GM19397 (cell line): ENCODE data around the gene CTSC.
"Not testable (repeated sequence)": the region's sequence is repeated elsewhere in the genome, so short reads cannot be mapped to it uniquely, and the experiment has no call there.

Experiments
- ATAC-seq: cut with Tn5 transposase; IDR thresholded peaks from one replicate; pipeline ENCODE4 v1.9.1; 2021; ENCODE audit warnings: mild to moderate bottlenecking, moderate library complexity; ENCODE audit not compliant: unreplicated experiment

Gene CTSC

GRCh38 chr11:88353386-88353785, 15.8 kb upstream of the CTSC start:
- ATAC-seq = no peak

GRCh38 chr11:88352139-88352538, 14.6 kb upstream of the CTSC start:
- ATAC-seq = no peak

GRCh38 chr11:88348870-88349269, 11.3 kb upstream of the CTSC start:
- no peak for ATAC-seq

- no peak for ATAC-seq
Observed at GRCh38 chr11:88345949-88346348, 8.4 kb upstream of the CTSC start.

GRCh38 chr11:88345408-88345807, 7.9 kb upstream of the CTSC start:
- no peak for ATAC-seq

- no peak for ATAC-seq
Observed at GRCh38 chr11:88344869-88345268, 7.3 kb upstream of the CTSC start.

GRCh38 chr11:88341522-88342251, 4.2 kb upstream of the CTSC start:
- no peak for ATAC-seq

GRCh38 chr11:88340366-88340935, 2.9 kb upstream of the CTSC start:
- no peak for ATAC-seq

- ATAC-seq = peak; percentile 43
Observed at GRCh38 chr11:88337987-88338668, 592 bp upstream of the CTSC start.

- no peak for ATAC-seq
Observed at GRCh38 chr11:88335284-88335683, 2.3 kb downstream of the CTSC start.

- no peak for ATAC-seq
Observed at GRCh38 chr11:88333862-88334261, 3.7 kb downstream of the CTSC start.

- ATAC-seq = no peak
Observed at GRCh38 chr11:88332851-88333250, 4.7 kb downstream of the CTSC start.

- no peak for ATAC-seq
Observed at GRCh38 chr11:88330826-88331428, 6.6 kb downstream of the CTSC start.

- no peak for ATAC-seq
Observed at GRCh38 chr11:88329563-88330250, 7.8 kb downstream of the CTSC start.

GRCh38 chr11:88327462-88328143, 9.9 kb downstream of the CTSC start:
- no peak for ATAC-seq

GRCh38 chr11:88327061-88327460, 10.5 kb downstream of the CTSC start:
- ATAC-seq = no peak

- no peak for ATAC-seq
Observed at GRCh38 chr11:88326099-88326498, 11.4 kb downstream of the CTSC start.

GRCh38 chr11:88324562-88325345, 12.8 kb downstream of the CTSC start:
- ATAC-seq = no peak

- not testable (repeated sequence) for ATAC-seq
Observed at GRCh38 chr11:88322881-88323280, 14.7 kb downstream of the CTSC start.

- ATAC-seq = not testable (repeated sequence)
Observed at GRCh38 chr11:88321412-88321811, 16.1 kb downstream of the CTSC start.
